AG04449 (cell line): ENCODE results near the gene GPATCH8.

ENCODE experiments used
- CTCF ChIA-PET: fragments of 350-600 bp; formaldehyde crosslinking; extraction: SDS; loops from one replicate; lab custom pipeline; 2021; ENCODE audit warnings: antibody characterized with exemption; lab: Yijun Ruan, JAX
- POLR2A ChIA-PET: fragments of 400-600, 350-600 bp; formaldehyde crosslinking; extraction: SDS; loops from one replicate; lab custom pipeline; 2020; ENCODE audit warnings: antibody characterized with exemption, inconsistent platforms; lab: Yijun Ruan, JAX
- DNase-seq: peaks from one replicate; pipeline ENCODE4 v3.0.0-alpha.2; 2010; ENCODE audit warnings: low read depth, low spot score
- H3K4me3 ChIP-seq: 2 replicates; pipeline ENCODE4 v1.5.1; 2011; ENCODE audit warnings: low read depth, mild to moderate bottlenecking, control low read depth, low read length
- TF ChIP-seq, protein P1 (sequence below): IDR thresholded peaks from one replicate; pipeline ENCODE4 v1.5.1; 2011; ENCODE audit warnings: mild to moderate bottlenecking, moderate library complexity, low read length, control low read depth, inconsistent platforms; ENCODE audit not compliant: insufficient read depth; ENCODE audit errors: missing control alignments

Gene GPATCH8

GRCh38 chr17:44503147-44504029 is at the start of gene GPATCH8:
Gene GPATCH8, minus strand, starts transcription at chr17:44503406. Its CDS starts 36 bp downstream, at chr17:44503370.
- peak; percentile 52 for DNase-seq
- H3K4me3 ChIP-seq = peak within 1 kb of the TSS; percentile 88
- ChIA-PET CTCF (interaction anchor here (0.9 to 4.9 kb wide), 5 partner anchors 8 to 31 kb away, joined by 3 to 17 read pairs (median 4); no protein-coding TSS in a partner anchor), POLR2A (interaction anchor here (0.7 kb wide), 1 partner anchor 11 kb away, joined by 3 read pairs; no protein-coding TSS in a partner anchor)
- TF ChIP-seq, protein P1, sequence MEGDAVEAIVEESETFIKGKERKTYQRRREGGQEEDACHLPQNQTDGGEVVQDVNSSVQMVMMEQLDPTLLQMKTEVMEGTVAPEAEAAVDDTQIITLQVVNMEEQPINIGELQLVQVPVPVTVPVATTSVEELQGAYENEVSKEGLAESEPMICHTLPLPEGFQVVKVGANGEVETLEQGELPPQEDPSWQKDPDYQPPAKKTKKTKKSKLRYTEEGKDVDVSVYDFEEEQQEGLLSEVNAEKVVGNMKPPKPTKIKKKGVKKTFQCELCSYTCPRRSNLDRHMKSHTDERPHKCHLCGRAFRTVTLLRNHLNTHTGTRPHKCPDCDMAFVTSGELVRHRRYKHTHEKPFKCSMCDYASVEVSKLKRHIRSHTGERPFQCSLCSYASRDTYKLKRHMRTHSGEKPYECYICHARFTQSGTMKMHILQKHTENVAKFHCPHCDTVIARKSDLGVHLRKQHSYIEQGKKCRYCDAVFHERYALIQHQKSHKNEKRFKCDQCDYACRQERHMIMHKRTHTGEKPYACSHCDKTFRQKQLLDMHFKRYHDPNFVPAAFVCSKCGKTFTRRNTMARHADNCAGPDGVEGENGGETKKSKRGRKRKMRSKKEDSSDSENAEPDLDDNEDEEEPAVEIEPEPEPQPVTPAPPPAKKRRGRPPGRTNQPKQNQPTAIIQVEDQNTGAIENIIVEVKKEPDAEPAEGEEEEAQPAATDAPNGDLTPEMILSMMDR = no peak

- ChIA-PET POLR2A (interaction anchor here (0.6 kb wide), 1 partner anchor 63 kb away, joined by 3 read pairs; no protein-coding TSS in a partner anchor), CTCF (interaction anchor here (0.8 kb wide), 1 partner anchor 19 kb away, joined by 3 read pairs; no protein-coding TSS in a partner anchor)
- no peak for DNase-seq
- no peak overlapping the region for H3K4me3 ChIP-seq
- TF ChIP-seq, protein P1 = no peak
Observed at GRCh38 chr17:44552361-44552760, 49.2 kb upstream of the GPATCH8 start.

DNA sequence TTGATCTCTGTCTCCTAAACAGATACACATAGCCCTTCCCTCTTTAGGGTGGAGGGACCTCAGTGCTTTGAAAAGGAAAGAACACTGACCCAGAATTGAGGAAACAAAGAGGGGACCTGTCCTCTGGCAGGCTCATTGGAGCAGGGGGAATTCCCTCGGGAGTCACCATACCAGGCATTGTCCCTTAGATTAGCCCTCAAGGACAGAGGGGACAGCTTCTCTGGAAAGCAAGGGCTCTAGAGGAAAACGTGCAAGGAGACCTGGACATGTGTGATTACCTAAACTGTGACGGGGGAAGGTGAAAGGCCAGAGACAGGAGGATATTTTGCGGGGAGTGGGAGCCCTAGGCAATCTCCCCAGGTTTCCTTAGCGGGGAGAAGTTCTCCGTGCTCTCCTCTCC is 46.5 kb upstream of the GPATCH8 start:
- no peak for DNase-seq
- POLR2A ChIA-PET = interaction anchor here (3.7 kb wide), 1 partner anchor 8 kb away, joined by 32 read pairs; the partner anchor contains the start of gene FZD2
- TF ChIP-seq, protein P1 = no peak
- no peak overlapping the region for H3K4me3 ChIP-seq
- CTCF ChIA-PET = interaction anchor here (0.8 to 2.2 kb wide), 3 partner anchors 8 to 16 kb away, joined by 3 to 9 read pairs (median 4); no protein-coding TSS in a partner anchor

DNA sequence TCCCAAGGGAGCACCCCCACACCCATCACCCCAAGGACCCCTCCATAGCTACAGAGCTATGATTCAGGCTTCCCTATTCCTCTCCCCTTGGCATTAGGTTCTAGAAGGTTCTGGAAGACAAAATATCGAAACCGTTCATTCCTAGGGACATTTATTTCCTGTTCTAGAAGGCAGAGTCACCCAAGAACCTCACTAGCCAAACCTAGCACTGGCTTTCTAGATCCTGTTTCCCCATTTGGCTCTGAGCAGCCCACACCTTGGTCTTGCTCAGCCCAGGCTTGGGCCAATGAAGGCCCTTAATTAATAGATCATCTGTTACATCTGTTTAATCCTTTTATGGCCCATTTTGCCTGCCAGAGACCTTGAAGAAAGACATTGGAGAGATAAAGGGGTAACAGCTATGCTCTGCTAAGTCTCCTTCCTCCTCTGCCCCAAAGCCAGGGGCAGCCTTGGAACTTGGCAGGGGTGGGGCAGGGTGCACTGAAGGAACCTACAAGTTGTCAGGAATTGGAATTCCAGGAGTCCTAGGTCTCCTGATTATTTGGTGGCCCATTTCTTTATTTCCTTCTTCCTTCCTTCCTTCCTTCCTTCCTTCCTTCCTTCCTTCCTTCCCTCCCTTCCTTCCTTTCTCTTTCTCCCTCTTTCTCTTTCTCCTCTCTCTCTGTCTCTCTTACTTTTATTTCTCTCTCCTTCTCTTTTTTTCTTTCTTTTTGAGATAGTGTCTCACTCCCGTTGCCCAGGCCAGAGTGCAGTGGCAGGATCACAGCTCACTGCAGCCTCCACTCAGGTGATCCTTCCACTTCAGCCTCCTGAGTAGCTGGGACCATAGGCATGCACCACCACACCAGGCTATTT is 45.4 kb upstream of the GPATCH8 start:
- no peak for DNase-seq
- CTCF ChIA-PET = interaction anchor here (0.6 to 3.7 kb wide), 3 partner anchors 9 to 118 kb away, joined by 3 to 34 read pairs (median 13); partner anchors contain the start of gene FZD2
- POLR2A ChIA-PET = interaction anchor here (3.7 kb wide), 1 partner anchor 9 kb away, joined by 32 read pairs; the partner anchor contains the start of gene FZD2
- H3K4me3 ChIP-seq = no peak overlapping the region
- TF ChIP-seq, protein P1 = no peak

DNA sequence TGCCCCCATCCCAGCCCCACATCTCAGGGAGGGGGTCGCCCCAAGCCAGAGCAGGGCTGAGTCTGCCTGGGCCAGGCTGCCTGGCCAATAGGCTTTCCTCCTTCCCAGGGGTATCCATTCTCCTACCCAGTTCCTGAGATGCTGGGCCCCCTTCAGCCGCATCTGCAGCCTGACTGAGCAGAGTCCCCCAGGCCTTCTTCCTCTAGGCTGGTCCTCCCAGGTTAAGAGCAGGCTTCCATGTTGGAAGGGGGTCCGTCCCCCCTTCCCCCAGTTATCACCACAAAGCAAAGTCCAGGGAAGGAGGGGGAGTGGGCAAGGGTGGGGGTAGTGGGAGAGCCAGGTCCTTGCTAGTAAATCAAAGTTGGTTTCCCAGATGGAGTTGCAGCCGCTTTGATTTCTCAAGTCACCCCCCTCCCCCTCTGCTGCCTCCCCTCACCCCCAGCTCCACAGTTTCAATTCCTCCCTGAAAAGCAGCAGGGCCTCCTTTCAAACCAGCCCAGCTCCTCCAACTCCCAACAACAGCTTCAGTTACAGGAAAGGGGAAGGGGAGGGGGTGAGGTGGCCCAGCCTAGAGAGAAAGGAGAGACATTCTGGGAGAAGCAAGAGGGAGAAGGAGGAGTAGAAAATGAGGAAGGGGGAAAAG is 44.5 kb upstream of the GPATCH8 start:
- POLR2A ChIA-PET = interaction anchor here (0.7 to 3.7 kb wide), 3 partner anchors 8 to 42 kb away, joined by 3 to 32 read pairs (median 4); partner anchors contain the start of gene FZD2
- no peak for DNase-seq
- no peak overlapping the region for H3K4me3 ChIP-seq
- CTCF ChIA-PET = interaction anchor here (1.1 to 3.7 kb wide), 5 partner anchors 10 to 125 kb away, joined by 3 to 34 read pairs (median 6); partner anchors contain the start of gene FZD2
- TF ChIP-seq, protein P1 = no peak
